Measurements from ENCODE around the gene XRCC2.

GRCh38 chr7:152601305-152601798 is 74.6 kb downstream of the XRCC2 start:
- TF ChIP-seq, protein P1, sequence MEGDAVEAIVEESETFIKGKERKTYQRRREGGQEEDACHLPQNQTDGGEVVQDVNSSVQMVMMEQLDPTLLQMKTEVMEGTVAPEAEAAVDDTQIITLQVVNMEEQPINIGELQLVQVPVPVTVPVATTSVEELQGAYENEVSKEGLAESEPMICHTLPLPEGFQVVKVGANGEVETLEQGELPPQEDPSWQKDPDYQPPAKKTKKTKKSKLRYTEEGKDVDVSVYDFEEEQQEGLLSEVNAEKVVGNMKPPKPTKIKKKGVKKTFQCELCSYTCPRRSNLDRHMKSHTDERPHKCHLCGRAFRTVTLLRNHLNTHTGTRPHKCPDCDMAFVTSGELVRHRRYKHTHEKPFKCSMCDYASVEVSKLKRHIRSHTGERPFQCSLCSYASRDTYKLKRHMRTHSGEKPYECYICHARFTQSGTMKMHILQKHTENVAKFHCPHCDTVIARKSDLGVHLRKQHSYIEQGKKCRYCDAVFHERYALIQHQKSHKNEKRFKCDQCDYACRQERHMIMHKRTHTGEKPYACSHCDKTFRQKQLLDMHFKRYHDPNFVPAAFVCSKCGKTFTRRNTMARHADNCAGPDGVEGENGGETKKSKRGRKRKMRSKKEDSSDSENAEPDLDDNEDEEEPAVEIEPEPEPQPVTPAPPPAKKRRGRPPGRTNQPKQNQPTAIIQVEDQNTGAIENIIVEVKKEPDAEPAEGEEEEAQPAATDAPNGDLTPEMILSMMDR (IDR thresholded peaks at IDR 0.05 in 8 of 11, conservative IDR thresholded peaks at IDR 0.05 in 3 of 11): no peak
- no peak for TF ChIP-seq POLR2AphosphoS5 (IDR thresholded peaks at IDR 0.05)
- TF ChIP-seq POLR2A (IDR thresholded peaks at IDR 0.05): no peak
